GM12878 (cell line): Measurements from ENCODE around the gene PRKG1. TPM values are rescaled to one million over a fixed set of nuclear protein-coding genes. Genes with fewer than 3 reads are reported as not detected.
A peak's percentile ranks its signal among the peaks of the same experiment; 100 is the strongest.

Source experiments
- ATAC-seq: fragments of 200-7000 bp; cut with Tn5 transposase; 3 replicates; pipeline ENCODE4 v1.9.1; 2020; ENCODE audit warnings: mild to moderate bottlenecking, moderate library complexity
- BruUV-seq: library from RNA; stranded (reverse); fragments of 400-500 nt; replicated peaks from 2 replicates; lab custom pipeline; 2021; lab: Mats Ljungman, UMichigan
- CTCF ChIA-PET: fragments of 300-600 bp; sonication (Branson Sonifier 250); formaldehyde crosslinking; extraction: SDS; loops from one replicate; lab custom pipeline; 2021; ENCODE audit warnings: inconsistent platforms; lab: Yijun Ruan, JAX
- POLR2A ChIA-PET: fragments of 350-600 bp; formaldehyde crosslinking; extraction: SDS; loops from one replicate; lab custom pipeline; 2021; ENCODE audit warnings: inconsistent platforms; lab: Charles Lee
- RAD21 ChIA-PET: fragments of 300-600 bp; sonication (Branson Sonifier 250); formaldehyde crosslinking; loops from one replicate; lab custom pipeline; 2023; ENCODE audit warnings: antibody characterized with exemption; ENCODE audit not compliant: unreplicated experiment; lab: Charles Lee
- SMC1A ChIA-PET: fragments of 300-600 bp; sonication (Branson Sonifier 250); formaldehyde crosslinking; loops from one replicate; lab custom pipeline; 2023; ENCODE audit not compliant: unreplicated experiment, uncharacterized antibody; lab: Charles Lee
- DNase-seq: peaks from one replicate; pipeline ENCODE4 v3.0.0-alpha.2; 2011; ENCODE audit warnings: low read depth, low spot score
- FAIRE-seq: peaks from 3 replicates; lab custom pipeline; 2011; peaks lifted over from hg19 to GRCh38; lab: Jason Lieb, UNC
- H2AFZ ChIP-seq: 2 replicates; pipeline ENCODE4 v1.6.0; 2011; ENCODE audit warnings: low read depth, low read length, control low read depth; ENCODE audit not compliant: control insufficient read depth
- H3K27ac ChIP-seq: 2 replicates; pipeline ENCODE4 v1.5.1; 2011; ENCODE audit warnings: control low read depth; ENCODE audit not compliant: control insufficient read depth, insufficient read depth
- H3K27me3 ChIP-seq, 2 experiments: replicated peaks in 1 of 2; 2 replicates each; pipeline versions ENCODE4 v1.6.0 to v1.6.1; 2011; ENCODE audit warnings: low read length in 1 of 2; ENCODE audit not compliant: control insufficient read depth in 2 of 2, insufficient read depth in 2 of 2
- H3K36me3 ChIP-seq, 2 experiments: 2 replicates each; pipeline ENCODE4 v1.5.1; 2011; ENCODE audit warnings: low read length in 1 of 2; ENCODE audit not compliant: control insufficient read depth in 2 of 2, insufficient read depth in 2 of 2
- H3K4me1 ChIP-seq: 2 replicates; pipeline ENCODE4 v1.6.1; 2011; ENCODE audit warnings: mild to moderate bottlenecking, low read length, moderate library complexity, mixed read lengths; ENCODE audit not compliant: control insufficient read depth, insufficient read depth
- H3K4me2 ChIP-seq: 2 replicates; pipeline ENCODE4 v1.6.0; 2011; ENCODE audit warnings: control low read depth; ENCODE audit not compliant: control insufficient read depth, insufficient read depth
- H3K4me3 ChIP-seq: fragments of 200-600 bp; sonication (generic); 2 replicates; pipeline ENCODE4 v1.5.1; 2016
- H3K79me2 ChIP-seq: 2 replicates; pipeline ENCODE4 v1.6.0; 2011; ENCODE audit warnings: low read length; ENCODE audit not compliant: control insufficient read depth, insufficient read depth
- H3K9ac ChIP-seq: 2 replicates; pipeline ENCODE4 v1.8.0; 2011; ENCODE audit warnings: low read length, control low read depth, mixed read lengths; ENCODE audit not compliant: control insufficient read depth, insufficient read depth
- H3K9me3 ChIP-seq: replicated peaks from 3 replicates; pipeline ENCODE4 v1.5.1; 2011; ENCODE audit warnings: mild to moderate bottlenecking, low read length; ENCODE audit not compliant: control insufficient read depth, insufficient read depth
- H4K20me1 ChIP-seq: 2 replicates; pipeline ENCODE4 v1.6.0; 2011; ENCODE audit not compliant: control insufficient read depth, insufficient read depth
- BACH1 ChIP-seq: fragments of 450-650 bp; IDR thresholded peaks from 2 replicates; pipeline ENCODE4 v1.6.1; 2017; ENCODE audit warnings: mild to moderate bottlenecking, borderline replicate concordance
- EGR1 ChIP-seq, 2 experiments: IDR thresholded peaks; 1 replicate in 1 of 2; 2 replicates in 1 of 2; pipeline ENCODE4 v1.6.1; 2011 to 2012; ENCODE audit warnings: low read depth in 2 of 2, low read length in 2 of 2, borderline replicate concordance in 1 of 2, mild to moderate bottlenecking in 1 of 2, moderate library complexity in 1 of 2
- KLF5 ChIP-seq: fragments of 450-650 bp; IDR thresholded peaks from 2 replicates; pipeline ENCODE4 v1.6.1; 2014; ENCODE audit warnings: mild to moderate bottlenecking; ENCODE audit not compliant: partially characterized antibody
- LARP7 ChIP-seq: fragments of 450-650 bp; IDR thresholded peaks from 2 replicates; pipeline ENCODE4 v1.6.1; 2017; ENCODE audit warnings: mild to moderate bottlenecking
- NR2C2 ChIP-seq: IDR thresholded peaks from 2 replicates; pipeline ENCODE4 v1.6.1; 2011; ENCODE audit warnings: borderline replicate concordance, low read depth; ENCODE audit not compliant: control insufficient read depth, insufficient read length
- PKNOX1 ChIP-seq: fragments of 450-650 bp; IDR thresholded peaks from 2 replicates; pipeline ENCODE4 v1.6.1; 2016; ENCODE audit warnings: mild to moderate bottlenecking
- STAT3 ChIP-seq: IDR thresholded peaks from 2 replicates; pipeline ENCODE4 v1.6.1; 2011; ENCODE audit warnings: low read depth, low read length, improper control_type of control experiment
- WGBS: methylation state at CpG from one replicate; pipeline ENCODE4 v1.1.6; 2016; ENCODE audit warnings: low lambda C conversion rate; ENCODE audit not compliant: insufficient replicate concordance, insufficient coverage; ENCODE audit errors: missing lambda C conversion rate; 5-methylcytosine and 5-hydroxymethylcytosine counted together
- in situ Hi-C: fragments of 300-500 bp; cut with MboI; formaldehyde crosslinking; loops from 9 replicates; pipeline ENCODE4 v1.14.3; 2018; ENCODE audit warnings: mixed read lengths
- intact Hi-C: fragments of 100-400 bp; cut with micrococcal nuclease; formaldehyde crosslinking; loops from one replicate; pipeline ENCODE4 v1.14.2; 2022; ENCODE audit not compliant: unreplicated experiment
- polyA plus RNA-seq, 11 experiments: library from polyadenylated mRNA; depleted of rRNA in 4 of 11; unstranded in 6 of 11; stranded (reverse) in 5 of 11; fragments of >200 nt; fragmentation: Nextera tagmentation in 4 of 11; fragmentation: Illumina TruSeq in 1 of 11; extraction: Ambion mirVana in 4 of 11; extraction: Trizol in 1 of 11; gene quantifications; 1 replicate in 1 of 11; 2 replicates in 10 of 11; pipeline versions ENCODE4 v1.2.1 to v1.2.3, GENCODE V29; 2011 to 2016; ENCODE audit warnings: inconsistent platforms in 2 of 11, missing spikeins in 2 of 11, low read depth in 1 of 11
- total RNA-seq, 4 experiments: library from RNA; depleted of rRNA in 3 of 4; stranded (reverse); fragments of >200 nt in 3 of 4; fragmentation: Illumina TruSeq in 1 of 4; extraction: Trizol in 1 of 4; gene quantifications; 2 replicates each; pipeline versions ENCODE4 v1.2.1 to v1.2.3, GENCODE V29; 2013 to 2021

The PRKG1 gene
- total and polyA plus RNA-seq, 10 of the 15 experiments (the other 5 are each of a cell fraction or from before 2014, with no cell fraction given) = 0.04 to 0.05 TPM; not detected in 8

GRCh38 chr10:51832652-51833383 lies 758.5 kb downstream of the PRKG1 start:
- H3K9ac ChIP-seq = no peak overlapping the region
- WGBS = 34% methylated on average over 7 of the region's 7 CpGs
- no peak overlapping the region for H3K4me3 ChIP-seq
- ATAC-seq (peak; percentile 78), FAIRE-seq (no peak), DNase-seq (peak; percentile 8)
- no peak overlapping the region for H3K27ac ChIP-seq
- RAD21 ChIA-PET = no interaction called here
- POLR2A ChIA-PET = no interaction called here
- H4K20me1 ChIP-seq = no peaks in the 10 kb centered on the region
- TF ChIP-seq LARP7 (no peak), BACH1 (peak; percentile 87; the same call in 1 of the 2 replicates), NR2C2 (no peak), KLF5 (no peak), EGR1 (IDR thresholded peaks at IDR 0.05; ENCODE audit: borderline replicate concordance in 1 of 2, low read depth in 2 of 2, low read length in 2 of 2) (no peak), PKNOX1 (peak; percentile 46; the same call in 1 of the 2 replicates), STAT3 (no peak)
- TF ChIP-seq, all 136 proteins: peak for 2
- Histone ChIP-seq H3K4me2 (no peak overlapping the region), H3K36me3 (no peaks in the 10 kb centered on the region), H3K9me3 (no peaks in the 10 kb centered on the region), H2AFZ (no peak overlapping the region), H3K27me3 (no peaks in the 10 kb centered on the region), H3K4me1 (no peaks in the 10 kb centered on the region), H3K79me2 (no peaks in the 10 kb centered on the region)
- in situ Hi-C loops = no loop called here
- CTCF ChIA-PET = no interaction called here
- SMC1A ChIA-PET = no interaction called here
- intact Hi-C loops = no loop called here
- BruUV-seq = no TSS peak
